DMS 273 treated with DMSO at 0.1 percent for 48 hours (cell line): Measurements from ENCODE around the gene AGBL4.

Experiments
- DNase-seq: peaks from one replicate; lab custom pipeline; 2025; lab: John Stamatoyannopoulos, UW

The AGBL4 gene

GRCh38 chr1:48581270-48581669, 1442.5 kb downstream of the AGBL4 start:
- no peak for DNase-seq

- no peak for DNase-seq
These were observed 1447.2 kb downstream of the AGBL4 start for GRCh38 chr1:48576565-48576964.

- DNase-seq: peak; percentile 37
These were observed 1451.0 kb downstream of the AGBL4 start for GRCh38 chr1:48572646-48573258.

- DNase-seq: no peak
These were observed 1451.6 kb downstream of the AGBL4 start for GRCh38 chr1:48572134-48572533.

GRCh38 chr1:48571303-48571987, 1452.3 kb downstream of the AGBL4 start:
- DNase-seq: no peak

GRCh38 chr1:48570568-48570967, 1453.2 kb downstream of the AGBL4 start:
- no peak for DNase-seq

GRCh38 chr1:48568501-48568900, 1455.3 kb downstream of the AGBL4 start:
- DNase-seq: no peak

- no peak for DNase-seq
These were observed 1457.3 kb downstream of the AGBL4 start for GRCh38 chr1:48566492-48566891.

GRCh38 chr1:48563021-48563420, 1460.7 kb downstream of the AGBL4 start:
- DNase-seq: no peak

- no peak for DNase-seq
These were observed 1462.3 kb downstream of the AGBL4 start for GRCh38 chr1:48561444-48561843.

GRCh38 chr1:48560577-48560976, 1463.2 kb downstream of the AGBL4 start:
- DNase-seq: no peak

GRCh38 chr1:48560116-48560515, 1463.6 kb downstream of the AGBL4 start:
- DNase-seq: no peak

- no peak for DNase-seq
These were observed 1465.4 kb downstream of the AGBL4 start for GRCh38 chr1:48558366-48558765.

- no peak for DNase-seq
These were observed 1467.4 kb downstream of the AGBL4 start for GRCh38 chr1:48556186-48556850.

GRCh38 chr1:48555271-48555670, 1468.5 kb downstream of the AGBL4 start:
- no peak for DNase-seq

GRCh38 chr1:48552903-48553606, 1470.7 kb downstream of the AGBL4 start:
- DNase-seq: no peak

GRCh38 chr1:48552420-48552819, 1471.3 kb downstream of the AGBL4 start:
- DNase-seq: no peak

- DNase-seq: no peak
These were observed 1474.8 kb downstream of the AGBL4 start for GRCh38 chr1:48548985-48549384.

- DNase-seq: no peak
These were observed 1476.1 kb downstream of the AGBL4 start for GRCh38 chr1:48547561-48548220.

- no peak for DNase-seq
These were observed 1479.9 kb downstream of the AGBL4 start for GRCh38 chr1:48543854-48544253.

- DNase-seq: no peak
These were observed 1483.2 kb downstream of the AGBL4 start for GRCh38 chr1:48540587-48540986.

- no peak for DNase-seq
These were observed 1487.3 kb downstream of the AGBL4 start for GRCh38 chr1:48536477-48536876.
